Neural cell (in vitro differentiated cells): ENCODE data around the gene BZW2.

Source experiments
- EZH2 ChIP-seq: fragments of 200-600, 300-800 bp; shearing (Covaris generic), sonication (generic); IDR thresholded peaks from 2 replicates; pipeline ENCODE4 v1.6.1; 2014; ENCODE audit warnings: antibody characterized with exemption, low read length, borderline replicate concordance, mild to moderate bottlenecking; ENCODE audit not compliant: insufficient read depth, poor library complexity, severe bottlenecking
- MXI1 ChIP-seq: fragments of 450-650 bp; conservative IDR thresholded peaks from 2 replicates; pipeline ENCODE4 v1.6.1; 2014; ENCODE audit warnings: antibody characterized with exemption, mild to moderate bottlenecking; ENCODE audit not compliant: poor library complexity, severe bottlenecking
- POLR2AphosphoS5 ChIP-seq: IDR thresholded peaks from 2 replicates; pipeline ENCODE4 v1.6.1; 2012
- RAD21 ChIP-seq: fragments of 450-650 bp; conservative IDR thresholded peaks from 2 replicates; pipeline ENCODE4 v1.6.1; 2014; ENCODE audit warnings: antibody characterized with exemption, mild to moderate bottlenecking, moderate library complexity
- SMC3 ChIP-seq: fragments of 450-650 bp; conservative IDR thresholded peaks from 2 replicates; pipeline ENCODE4 v1.6.1; 2014; ENCODE audit warnings: antibody characterized with exemption, mild to moderate bottlenecking, moderate library complexity; ENCODE audit not compliant: poor library complexity
- TAF1 ChIP-seq: IDR thresholded peaks from 2 replicates; pipeline ENCODE4 v1.6.1; 2012; ENCODE audit warnings: low read depth
- TF ChIP-seq, protein P1 (sequence below): fragments of 450-650 bp; IDR thresholded peaks from 2 replicates; pipeline ENCODE4 v1.5.1; 2014; ENCODE audit warnings: antibody characterized with exemption, mild to moderate bottlenecking, moderate library complexity; ENCODE audit not compliant: poor library complexity, severe bottlenecking
- TF ChIP-seq, protein P2 (sequence below): IDR thresholded peaks from 2 replicates; pipeline ENCODE4 v1.6.1; 2012; ENCODE audit warnings: borderline replicate concordance

DNA sequence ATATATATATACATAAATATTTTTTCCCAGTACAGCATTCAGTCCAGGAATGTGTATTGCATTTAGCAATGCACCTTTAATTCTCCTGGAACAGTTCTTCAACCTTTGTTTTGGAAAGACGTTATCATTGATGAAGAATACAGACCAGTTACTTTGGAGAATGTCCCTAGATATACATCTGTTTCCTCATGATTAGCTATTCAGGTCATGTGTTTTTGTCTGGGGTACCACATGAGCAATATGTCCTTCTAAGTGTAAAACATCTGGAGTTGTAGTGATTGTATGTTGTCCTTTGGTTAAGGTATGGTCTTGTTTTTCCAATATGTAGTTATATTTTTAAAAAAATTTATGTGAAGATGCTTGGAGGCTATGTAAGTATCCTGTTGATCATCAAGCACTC lies 10.2 kb downstream of the BZW2 start:
- TF ChIP-seq, protein P1, sequence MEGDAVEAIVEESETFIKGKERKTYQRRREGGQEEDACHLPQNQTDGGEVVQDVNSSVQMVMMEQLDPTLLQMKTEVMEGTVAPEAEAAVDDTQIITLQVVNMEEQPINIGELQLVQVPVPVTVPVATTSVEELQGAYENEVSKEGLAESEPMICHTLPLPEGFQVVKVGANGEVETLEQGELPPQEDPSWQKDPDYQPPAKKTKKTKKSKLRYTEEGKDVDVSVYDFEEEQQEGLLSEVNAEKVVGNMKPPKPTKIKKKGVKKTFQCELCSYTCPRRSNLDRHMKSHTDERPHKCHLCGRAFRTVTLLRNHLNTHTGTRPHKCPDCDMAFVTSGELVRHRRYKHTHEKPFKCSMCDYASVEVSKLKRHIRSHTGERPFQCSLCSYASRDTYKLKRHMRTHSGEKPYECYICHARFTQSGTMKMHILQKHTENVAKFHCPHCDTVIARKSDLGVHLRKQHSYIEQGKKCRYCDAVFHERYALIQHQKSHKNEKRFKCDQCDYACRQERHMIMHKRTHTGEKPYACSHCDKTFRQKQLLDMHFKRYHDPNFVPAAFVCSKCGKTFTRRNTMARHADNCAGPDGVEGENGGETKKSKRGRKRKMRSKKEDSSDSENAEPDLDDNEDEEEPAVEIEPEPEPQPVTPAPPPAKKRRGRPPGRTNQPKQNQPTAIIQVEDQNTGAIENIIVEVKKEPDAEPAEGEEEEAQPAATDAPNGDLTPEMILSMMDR = no peak
- no peak for TF ChIP-seq POLR2AphosphoS5
- no peak for TF ChIP-seq RAD21
- TF ChIP-seq TAF1 = no peak
- TF ChIP-seq, protein P2, sequence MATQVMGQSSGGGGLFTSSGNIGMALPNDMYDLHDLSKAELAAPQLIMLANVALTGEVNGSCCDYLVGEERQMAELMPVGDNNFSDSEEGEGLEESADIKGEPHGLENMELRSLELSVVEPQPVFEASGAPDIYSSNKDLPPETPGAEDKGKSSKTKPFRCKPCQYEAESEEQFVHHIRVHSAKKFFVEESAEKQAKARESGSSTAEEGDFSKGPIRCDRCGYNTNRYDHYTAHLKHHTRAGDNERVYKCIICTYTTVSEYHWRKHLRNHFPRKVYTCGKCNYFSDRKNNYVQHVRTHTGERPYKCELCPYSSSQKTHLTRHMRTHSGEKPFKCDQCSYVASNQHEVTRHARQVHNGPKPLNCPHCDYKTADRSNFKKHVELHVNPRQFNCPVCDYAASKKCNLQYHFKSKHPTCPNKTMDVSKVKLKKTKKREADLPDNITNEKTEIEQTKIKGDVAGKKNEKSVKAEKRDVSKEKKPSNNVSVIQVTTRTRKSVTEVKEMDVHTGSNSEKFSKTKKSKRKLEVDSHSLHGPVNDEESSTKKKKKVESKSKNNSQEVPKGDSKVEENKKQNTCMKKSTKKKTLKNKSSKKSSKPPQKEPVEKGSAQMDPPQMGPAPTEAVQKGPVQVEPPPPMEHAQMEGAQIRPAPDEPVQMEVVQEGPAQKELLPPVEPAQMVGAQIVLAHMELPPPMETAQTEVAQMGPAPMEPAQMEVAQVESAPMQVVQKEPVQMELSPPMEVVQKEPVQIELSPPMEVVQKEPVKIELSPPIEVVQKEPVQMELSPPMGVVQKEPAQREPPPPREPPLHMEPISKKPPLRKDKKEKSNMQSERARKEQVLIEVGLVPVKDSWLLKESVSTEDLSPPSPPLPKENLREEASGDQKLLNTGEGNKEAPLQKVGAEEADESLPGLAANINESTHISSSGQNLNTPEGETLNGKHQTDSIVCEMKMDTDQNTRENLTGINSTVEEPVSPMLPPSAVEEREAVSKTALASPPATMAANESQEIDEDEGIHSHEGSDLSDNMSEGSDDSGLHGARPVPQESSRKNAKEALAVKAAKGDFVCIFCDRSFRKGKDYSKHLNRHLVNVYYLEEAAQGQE = no peak
- no peak for TF ChIP-seq SMC3
- TF ChIP-seq EZH2 = no peak
- no peak for TF ChIP-seq MXI1
